ENCODE data around the gene C2orf92. TPM values are rescaled to one million over a fixed set of nuclear protein-coding genes. Genes with fewer than 3 reads are reported as not detected.

The C2orf92 gene
- total and polyA plus RNA-seq, 2 experiments from 2014 or later: 1.1 to 1.2 TPM

- no peaks in the 10 kb centered on the region for H3K27me3 ChIP-seq (replicated peaks; ENCODE audit: insufficient read depth)
- H4K20me1 ChIP-seq (ENCODE audit: insufficient read depth): no peaks in the 10 kb centered on the region
- no peaks in the 10 kb centered on the region for H3K79me2 ChIP-seq (ENCODE audit: insufficient read depth)
- H2AFZ ChIP-seq: no peak overlapping the region
- 69 to 72% methylated on average over 4 of the region's 4 CpGs for WGBS, 2 experiments (ENCODE audit: low coverage in 1 of 2, low lambda C conversion rate in 2 of 2, missing lambda C conversion rate in 2 of 2)
- no peak overlapping the region for H3K4me3 ChIP-seq
- no peaks in the 10 kb centered on the region for H3K9me3 ChIP-seq (ENCODE audit: low read depth)
- no peaks in the 10 kb centered on the region for H3K9me2 ChIP-seq (ENCODE audit: insufficient read depth)
- in situ Hi-C loops (cut with MboI): no loop called here
- H3K27ac ChIP-seq: no peak overlapping the region
- H3K9ac ChIP-seq: no peak overlapping the region
- DNase-seq: no peak
- H3F3A ChIP-seq (ENCODE audit: insufficient read depth): no peaks in the 10 kb centered on the region
- no peak for TF ChIP-seq EZH2 (IDR thresholded peaks at IDR 0.05; ENCODE audit: insufficient read depth, poor library complexity, severe bottlenecking)
- no peak for TF ChIP-seq EZH2phosphoT487 (IDR thresholded peaks at IDR 0.05; ENCODE audit: insufficient read depth, low read depth)
- H3K36me3 ChIP-seq (ENCODE audit: low read depth): no peaks in the 10 kb centered on the region
- H3K4me2 ChIP-seq (ENCODE audit: unreplicated experiment): no peak overlapping the region
- 0 out of 2 replicates have a peak, but pooled peaks cover 5% of the 10 kb centered on the region for H3K4me1 ChIP-seq (ENCODE audit: insufficient read depth)
Observed at GRCh38 chr2:97726261-97727064, 57.0 kb downstream of the C2orf92 start.

- Histone ChIP-seq H3F3A (ENCODE audit: insufficient read depth) (no peaks in the 10 kb centered on the region), H3K4me1 (ENCODE audit: insufficient read depth) (0 out of 2 replicates have a peak, but pooled peaks cover 5% of the 10 kb centered on the region), H3K4me3 (no peak overlapping the region), H4K20me1 (ENCODE audit: insufficient read depth) (no peaks in the 10 kb centered on the region), H2AFZ (no peak overlapping the region), H3K9ac (no peak overlapping the region), H3K36me3 (ENCODE audit: low read depth) (no peaks in the 10 kb centered on the region), H3K9me3 (ENCODE audit: low read depth) (no peaks in the 10 kb centered on the region), H3K9me2 (ENCODE audit: insufficient read depth) (no peaks in the 10 kb centered on the region), H3K4me2 (ENCODE audit: unreplicated experiment) (no peak overlapping the region), H3K27ac (no peak overlapping the region), H3K27me3 (replicated peaks; ENCODE audit: insufficient read depth) (no peaks in the 10 kb centered on the region), H3K79me2 (ENCODE audit: insufficient read depth) (no peaks in the 10 kb centered on the region)
- no peak for DNase-seq
- no peak for TF ChIP-seq EZH2phosphoT487 (IDR thresholded peaks at IDR 0.05; ENCODE audit: insufficient read depth, low read depth)
- TF ChIP-seq EZH2 (IDR thresholded peaks at IDR 0.05; ENCODE audit: insufficient read depth, poor library complexity, severe bottlenecking): no peak
- in situ Hi-C loops (cut with MboI): no loop called here
- WGBS, 2 experiments (ENCODE audit: low coverage in 1 of 2, low lambda C conversion rate in 2 of 2, missing lambda C conversion rate in 2 of 2): 77 to 78% methylated on average over 7 of the region's 7 CpGs
Observed at GRCh38 chr2:97727296-97727695, 57.8 kb downstream of the C2orf92 start.

DNA sequence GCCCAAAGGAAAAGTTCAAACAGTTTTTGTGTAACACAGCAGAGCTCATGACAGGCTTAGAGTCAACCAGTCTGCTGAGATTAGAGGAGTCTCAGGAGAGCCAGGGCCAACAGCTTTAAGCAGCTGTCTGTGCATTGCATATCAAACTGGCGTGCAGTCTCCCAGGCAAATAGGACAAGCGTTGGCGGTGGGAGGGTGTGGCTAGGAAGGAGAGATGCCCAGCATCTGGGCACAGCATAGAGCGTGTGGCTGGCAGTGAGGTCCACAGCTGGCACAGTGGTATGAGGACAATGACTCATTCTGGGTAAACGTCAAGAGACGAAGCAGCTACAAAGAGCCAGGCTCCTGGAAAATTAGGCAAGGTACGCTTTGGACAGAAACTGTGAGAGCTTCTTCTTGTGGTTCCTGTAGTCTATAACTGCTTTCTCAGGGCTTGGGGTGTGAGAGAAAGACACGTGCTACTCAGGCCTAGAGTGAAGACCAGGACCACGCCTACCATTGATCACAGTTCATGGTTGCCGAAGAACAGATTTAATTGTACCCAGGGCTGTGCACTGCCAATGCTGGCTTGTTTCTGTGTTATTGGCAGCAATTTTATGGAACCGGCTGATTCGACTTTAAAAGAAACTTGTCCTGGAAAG, 58.7 kb downstream of the C2orf92 start:
- no peak overlapping the region for H3K4me3 ChIP-seq
- H3F3A ChIP-seq (ENCODE audit: insufficient read depth): no peaks in the 10 kb centered on the region
- H3K36me3 ChIP-seq (ENCODE audit: low read depth): no peaks in the 10 kb centered on the region
- H3K9me2 ChIP-seq (ENCODE audit: insufficient read depth): no peaks in the 10 kb centered on the region
- in situ Hi-C loops (cut with MboI): no loop called here
- H3K9me3 ChIP-seq (ENCODE audit: low read depth): no peaks in the 10 kb centered on the region
- peak; percentile 77 for DNase-seq
- H3K4me2 ChIP-seq (ENCODE audit: unreplicated experiment): peak overlapping the region; percentile 5
- H3K79me2 ChIP-seq (ENCODE audit: insufficient read depth): no peaks in the 10 kb centered on the region
- no peak overlapping the region for H3K27ac ChIP-seq
- WGBS, 2 experiments (ENCODE audit: low coverage in 1 of 2, low lambda C conversion rate in 2 of 2, missing lambda C conversion rate in 2 of 2): 1 to 2% methylated on average over 12 of the region's 12 CpGs
- 0 out of 2 replicates have a peak overlapping the region, but pooled peaks have one; percentile 10 for H2AFZ ChIP-seq
- no peak for TF ChIP-seq EZH2phosphoT487 (IDR thresholded peaks at IDR 0.05; ENCODE audit: insufficient read depth, low read depth)
- TF ChIP-seq EZH2 (IDR thresholded peaks at IDR 0.05; ENCODE audit: insufficient read depth, poor library complexity, severe bottlenecking): no peak
- no peaks in the 10 kb centered on the region for H3K27me3 ChIP-seq (replicated peaks; ENCODE audit: insufficient read depth)
- no peaks in the 10 kb centered on the region for H4K20me1 ChIP-seq (ENCODE audit: insufficient read depth)
- H3K4me1 ChIP-seq (ENCODE audit: insufficient read depth): 0 out of 2 replicates have a peak, but pooled peaks cover 5% of the 10 kb centered on the region
- H3K9ac ChIP-seq: no peak overlapping the region

DNA sequence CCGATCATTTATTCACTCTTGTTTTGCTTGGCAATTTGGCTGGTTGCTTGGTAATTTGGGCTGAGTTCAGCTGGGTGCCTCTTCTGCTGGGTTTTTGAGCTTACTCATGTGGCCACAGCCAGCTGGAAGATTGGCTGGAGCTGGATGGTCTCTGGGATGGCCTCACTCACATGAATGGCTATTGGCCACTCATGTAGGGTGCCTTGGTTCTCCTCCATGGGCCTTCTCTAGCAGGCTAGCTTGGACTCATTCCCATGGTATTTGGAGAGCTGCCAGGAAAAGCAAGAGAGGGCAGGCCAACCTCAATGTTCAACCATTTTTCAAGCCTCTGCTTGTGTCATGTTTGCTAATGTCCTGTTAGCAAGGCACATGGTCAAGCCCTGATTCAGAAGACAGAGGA, 60.7 kb downstream of the C2orf92 start:
- H3K9me3 ChIP-seq (ENCODE audit: low read depth): no peaks in the 10 kb centered on the region
- no peaks in the 10 kb centered on the region for H3K79me2 ChIP-seq (ENCODE audit: insufficient read depth)
- H3K4me3 ChIP-seq: no peak overlapping the region
- H2AFZ ChIP-seq: no peak overlapping the region
- 0 out of 2 replicates have a peak, but pooled peaks cover 5% of the 10 kb centered on the region for H3K4me1 ChIP-seq (ENCODE audit: insufficient read depth)
- H3K9ac ChIP-seq: no peak overlapping the region
- DNase-seq: no peak
- H3F3A ChIP-seq (ENCODE audit: insufficient read depth): no peaks in the 10 kb centered on the region
- 80 to 87% methylated on average over 1 of the region's 1 CpG for WGBS, 2 experiments (ENCODE audit: low coverage in 1 of 2, low lambda C conversion rate in 2 of 2, missing lambda C conversion rate in 2 of 2)
- H3K4me2 ChIP-seq (ENCODE audit: unreplicated experiment): no peak overlapping the region
- no peaks in the 10 kb centered on the region for H3K27me3 ChIP-seq (replicated peaks; ENCODE audit: insufficient read depth)
- H3K27ac ChIP-seq: no peak overlapping the region
- no peaks in the 10 kb centered on the region for H4K20me1 ChIP-seq (ENCODE audit: insufficient read depth)
- in situ Hi-C loops (cut with MboI): no loop called here
- no peaks in the 10 kb centered on the region for H3K9me2 ChIP-seq (ENCODE audit: insufficient read depth)
- TF ChIP-seq EZH2phosphoT487 (IDR thresholded peaks at IDR 0.05; ENCODE audit: insufficient read depth, low read depth) (no peak), EZH2 (IDR thresholded peaks at IDR 0.05; ENCODE audit: insufficient read depth, poor library complexity, severe bottlenecking) (no peak)
- no peaks in the 10 kb centered on the region for H3K36me3 ChIP-seq (ENCODE audit: low read depth)

All from GM23248 (cell line).